ENCODE results near the gene STPG3. TPM values are rescaled to one million over a fixed set of nuclear protein-coding genes. Genes with fewer than 3 reads are reported as not detected.
A peak's percentile ranks its signal among the peaks of the same experiment; 100 is the strongest.

STPG3 gene
- total and polyA plus RNA-seq, 2 of the 13 experiments (the other 11 are each of a cell fraction or from before 2014, with no cell fraction given): not detected

- TF ChIP-seq STAT6 (CRISPR knock-in tag; IDR thresholded peaks at IDR 0.05; ENCODE audit: borderline replicate concordance): no peak
- TF ChIP-seq ZNF773 (CRISPR knock-in tag; IDR thresholded peaks at IDR 0.05; ENCODE audit: borderline replicate concordance): no peak
- no peak for TF ChIP-seq MAFG (CRISPR knock-in tag; IDR thresholded peaks at IDR 0.05)
- no peak for TF ChIP-seq SRSF1 (optimal IDR thresholded peaks at IDR 0.05; ENCODE audit: low read depth, low read length)
- 0 out of 2 replicates have a peak, but pooled peaks have one; percentile 31 for TF ChIP-seq ZFP90 (CRISPR knock-in tag; IDR thresholded peaks at IDR 0.05; ENCODE audit: borderline replicate concordance)
- no peak for TF ChIP-seq CHD2 (IDR thresholded peaks at IDR 0.05; ENCODE audit: low read depth, low read length)
- TF ChIP-seq NRL (CRISPR knock-in tag; IDR thresholded peaks at IDR 0.05; ENCODE audit: borderline replicate concordance): no peak
- TF ChIP-seq, protein P1, sequence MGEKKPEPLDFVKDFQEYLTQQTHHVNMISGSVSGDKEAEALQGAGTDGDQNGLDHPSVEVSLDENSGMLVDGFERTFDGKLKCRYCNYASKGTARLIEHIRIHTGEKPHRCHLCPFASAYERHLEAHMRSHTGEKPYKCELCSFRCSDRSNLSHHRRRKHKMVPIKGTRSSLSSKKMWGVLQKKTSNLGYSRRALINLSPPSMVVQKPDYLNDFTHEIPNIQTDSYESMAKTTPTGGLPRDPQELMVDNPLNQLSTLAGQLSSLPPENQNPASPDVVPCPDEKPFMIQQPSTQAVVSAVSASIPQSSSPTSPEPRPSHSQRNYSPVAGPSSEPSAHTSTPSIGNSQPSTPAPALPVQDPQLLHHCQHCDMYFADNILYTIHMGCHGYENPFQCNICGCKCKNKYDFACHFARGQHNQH (CRISPR knock-in tag; IDR thresholded peaks at IDR 0.05): peak; percentile 30; the same call in 1 of the 2 replicates
- peak; percentile 14; the same call in 1 of the 2 replicates for TF ChIP-seq TFAP4 (IDR thresholded peaks at IDR 0.05; ENCODE audit: borderline replicate concordance, low read depth)
- TF ChIP-seq PRMT3 (CRISPR knock-in tag; IDR thresholded peaks at IDR 0.05; ENCODE audit: borderline replicate concordance, low read depth): no peak
- no peak for TF ChIP-seq ZBTB40 (IDR thresholded peaks at IDR 0.05)
- TF ChIP-seq ZBTB40 (CRISPR knock-in tag; IDR thresholded peaks at IDR 0.05): no peak
- TF ChIP-seq, protein P2, sequence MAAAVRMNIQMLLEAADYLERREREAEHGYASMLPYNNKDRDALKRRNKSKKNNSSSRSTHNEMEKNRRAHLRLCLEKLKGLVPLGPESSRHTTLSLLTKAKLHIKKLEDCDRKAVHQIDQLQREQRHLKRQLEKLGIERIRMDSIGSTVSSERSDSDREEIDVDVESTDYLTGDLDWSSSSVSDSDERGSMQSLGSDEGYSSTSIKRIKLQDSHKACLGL (CRISPR knock-in tag; IDR thresholded peaks at IDR 0.05): peak; percentile 61; the same call in 1 of the 2 replicates
- no peak for TF ChIP-seq STAT5B (CRISPR knock-in tag; IDR thresholded peaks at IDR 0.05)
Measured at GRCh38 chr9:137241490-137242268, 9.4 kb upstream of the STPG3 start (continued).

All from HepG2 (cell line).